A673 (cell line): Measurements from ENCODE around the gene MAP3K1.

Experiments used
- CTCF ChIP-seq: fragments of 300-800, 200-600 bp; sonication (generic); conservative IDR thresholded peaks from 2 replicates; pipeline ENCODE4 v1.5.1; 2017; ENCODE audit warnings: low read depth, mild to moderate bottlenecking, antibody characterized with exemption, low read length, moderate library complexity, mixed read lengths
- EZH2 ChIP-seq: fragments of 200-600 bp; sonication (generic); IDR thresholded peaks from 2 replicates; pipeline ENCODE4 v1.6.1; 2017; ENCODE audit warnings: borderline replicate concordance, low read depth, mild to moderate bottlenecking, mixed read lengths, antibody characterized with exemption, low read length; ENCODE audit not compliant: poor library complexity, severe bottlenecking

GRCh38 chr5:56814963-56815657 is at the start of gene MAP3K1:
- no peak for TF ChIP-seq CTCF
- TF ChIP-seq EZH2, result no peak
